HFFc6 (cell line): ENCODE results near the gene GRAP2. TPM values are rescaled to one million over a fixed set of nuclear protein-coding genes. Genes with fewer than 3 reads are reported as not detected.

Source experiments
- DNase-seq: peaks from one replicate; pipeline ENCODE4 v3.0.0-alpha.2; 2018
- H3K27ac Mint-ChIP-seq: 2 replicates; pipeline ENCODE4 v1.8.0; 2020; ENCODE audit warnings: mild to moderate bottlenecking, mixed read lengths
- H3K27me3 Mint-ChIP-seq: 2 replicates; pipeline ENCODE4 v1.8.0; 2021; ENCODE audit warnings: mild to moderate bottlenecking, moderate library complexity, mixed read lengths; ENCODE audit not compliant: insufficient read depth
- H3K36me3 Mint-ChIP-seq: 2 replicates; pipeline ENCODE4 v1.8.0; 2021; ENCODE audit warnings: low read depth, mixed read lengths
- H3K4me1 Mint-ChIP-seq: 2 replicates; pipeline ENCODE4 v1.8.0; 2020; ENCODE audit warnings: low read depth, mixed read lengths
- H3K4me3 Mint-ChIP-seq: 2 replicates; pipeline ENCODE4 v1.8.0; 2020; ENCODE audit warnings: mild to moderate bottlenecking, moderate library complexity, mixed read lengths
- H3K9me3 Mint-ChIP-seq: 2 replicates; pipeline ENCODE4 v1.8.0; 2020; ENCODE audit warnings: mild to moderate bottlenecking, mixed read lengths
- CTCF ChIP-seq: fragments of 200-600 bp; sonication (generic); IDR thresholded peaks from 2 replicates; pipeline ENCODE4 v1.5.0; 2021; ENCODE audit warnings: antibody characterized with exemption, mild to moderate bottlenecking
- total RNA-seq, 6 experiments: library from RNA; stranded (reverse); fragmentation: NEBNext Ultra II Directional; extraction: Animal tissue kit (Norgen Biotek cat#: 25700); gene quantifications; 2 replicates in 1 of 6; 3 replicates in 5 of 6; pipeline ENCODE4 v1.2.3, GENCODE V29; 2021

GRAP2 gene
- total RNA-seq, 6 experiments from 2014 or later, result not detected

- H3K9me3 Mint-ChIP-seq, result no peaks in the 10 kb centered on the region
- no peak overlapping the region for H3K4me3 Mint-ChIP-seq
- peaks cover 22% of the 10 kb centered on the region for H3K27me3 Mint-ChIP-seq
- DNase-seq, result no peak
- no peak for TF ChIP-seq CTCF
- H3K36me3 Mint-ChIP-seq, result no peaks in the 10 kb centered on the region
- H3K4me1 Mint-ChIP-seq, result no peaks in the 10 kb centered on the region; the same call in 1 of the 2 replicates
- no peak overlapping the region for H3K27ac Mint-ChIP-seq
These were observed 109.9 kb downstream of the GRAP2 start for GRCh38 chr22:40010746-40011145.

DNA sequence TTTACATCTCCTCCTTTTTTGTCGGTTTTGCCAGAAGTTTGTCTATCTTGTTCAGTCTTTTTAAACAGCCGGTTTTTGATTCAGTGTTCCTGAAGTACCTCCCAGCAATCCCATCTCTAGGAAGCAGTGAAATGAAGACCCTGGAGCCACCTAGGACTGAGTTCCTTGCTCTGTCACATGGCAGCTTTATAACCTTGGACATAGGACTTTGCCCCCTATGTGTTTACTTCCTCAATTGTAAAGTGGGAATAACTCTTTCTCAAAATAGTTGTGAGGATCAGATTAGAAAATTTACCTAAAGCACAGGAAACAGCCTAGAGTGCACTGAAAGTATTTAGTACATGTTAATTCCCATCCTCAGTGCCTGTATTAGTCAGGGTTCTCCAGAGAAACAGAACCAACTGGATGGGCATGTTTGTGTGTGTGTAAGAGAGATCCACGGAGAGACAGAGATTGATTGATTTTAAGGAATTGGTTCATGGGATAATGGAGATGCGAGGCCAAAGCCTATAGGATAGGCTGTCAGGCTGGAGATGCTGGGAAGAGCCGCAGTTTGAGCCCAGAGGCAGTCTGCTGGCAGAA, 113.9 kb downstream of the GRAP2 start:
- Mint-ChIP-seq H3K4me3 (no peak overlapping the region), H3K9me3 (no peaks in the 10 kb centered on the region), H3K27ac (no peak overlapping the region), H3K4me1 (no peaks in the 10 kb centered on the region), H3K27me3 (peaks cover 24% of the 10 kb centered on the region), H3K36me3 (no peaks in the 10 kb centered on the region)
- no peak for DNase-seq
- TF ChIP-seq CTCF, result no peak

GRCh38 chr22:40015358-40015976, 114.6 kb downstream of the GRAP2 start:
- H3K27me3 Mint-ChIP-seq, result peaks cover 24% of the 10 kb centered on the region
- H3K27ac Mint-ChIP-seq, result no peak overlapping the region
- no peaks in the 10 kb centered on the region for H3K4me1 Mint-ChIP-seq
- no peak for DNase-seq
- H3K36me3 Mint-ChIP-seq, result no peaks in the 10 kb centered on the region
- no peaks in the 10 kb centered on the region for H3K9me3 Mint-ChIP-seq
- TF ChIP-seq CTCF, result no peak
- no peak overlapping the region for H3K4me3 Mint-ChIP-seq

- no peaks in the 10 kb centered on the region for H3K9me3 Mint-ChIP-seq
- H3K27ac Mint-ChIP-seq, result no peak overlapping the region
- no peak for TF ChIP-seq CTCF
- no peak overlapping the region for H3K4me3 Mint-ChIP-seq
- no peaks in the 10 kb centered on the region for H3K36me3 Mint-ChIP-seq
- H3K4me1 Mint-ChIP-seq, result no peaks in the 10 kb centered on the region
- H3K27me3 Mint-ChIP-seq, result peaks cover 30% of the 10 kb centered on the region
- DNase-seq, result no peak
These were observed 117.2 kb downstream of the GRAP2 start for GRCh38 chr22:40018051-40018450.

GRCh38 chr22:40019100-40019499, 118.2 kb downstream of the GRAP2 start:
- Mint-ChIP-seq H3K27ac (no peak overlapping the region), H3K27me3 (peaks cover 33% of the 10 kb centered on the region), H3K4me3 (no peak overlapping the region), H3K4me1 (no peaks in the 10 kb centered on the region), H3K9me3 (no peaks in the 10 kb centered on the region), H3K36me3 (no peaks in the 10 kb centered on the region)
- DNase-seq, result no peak
- no peak for TF ChIP-seq CTCF
